ENCODE measurements around the gene COL4A5.

The COL4A5 gene

DNA sequence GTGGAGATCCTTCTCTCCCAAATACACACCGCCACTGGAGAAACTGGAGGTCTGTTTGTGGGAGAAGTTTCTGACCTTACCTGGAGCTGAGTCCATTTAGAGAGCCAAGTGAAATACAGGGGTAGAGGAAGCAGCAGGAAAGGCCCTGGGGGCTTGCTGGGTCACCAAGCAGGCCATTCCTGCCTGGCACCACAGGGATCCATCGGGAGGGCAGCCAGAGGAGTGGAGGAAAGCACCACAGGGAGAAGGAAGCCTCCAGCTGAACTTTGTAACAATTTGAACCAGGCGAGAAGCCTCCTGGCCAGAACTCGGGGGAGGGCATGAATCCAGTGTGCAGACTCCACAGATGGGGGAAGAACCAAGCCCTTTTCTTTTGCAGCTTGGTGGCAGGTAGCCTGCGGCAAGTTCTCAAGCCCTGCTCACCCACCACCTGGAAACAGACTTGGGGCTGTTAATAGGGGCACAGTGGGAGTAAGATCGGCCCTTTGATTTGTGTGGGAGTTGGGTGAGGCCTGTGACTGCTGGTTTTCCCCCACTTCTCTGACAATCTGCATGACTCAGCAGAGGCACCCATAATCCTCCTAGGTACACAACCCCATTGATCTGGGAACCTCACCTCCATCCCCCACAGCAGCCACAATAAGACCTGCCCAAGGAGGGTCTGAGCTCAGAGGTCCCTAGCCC, 202.1 kb downstream of the COL4A5 start:
- no peak overlapping the region for H3K4me3 ChIP-seq (ENCODE audit: low read length)
- no peak for TF ChIP-seq ZNF274 (IDR thresholded peaks at IDR 0.05; ENCODE audit: low read depth, low read length)

GRCh38 chrX:108642273-108642628, 202.6 kb downstream of the COL4A5 start:
- TF ChIP-seq ZNF274 (IDR thresholded peaks at IDR 0.05; ENCODE audit: low read depth, low read length): no peak
- H3K4me3 ChIP-seq (ENCODE audit: low read length): no peak overlapping the region

GRCh38 chrX:108664701-108665100, 225.1 kb downstream of the COL4A5 start:
- no peak for TF ChIP-seq ZNF274 (IDR thresholded peaks at IDR 0.05; ENCODE audit: low read depth, low read length)

DNA sequence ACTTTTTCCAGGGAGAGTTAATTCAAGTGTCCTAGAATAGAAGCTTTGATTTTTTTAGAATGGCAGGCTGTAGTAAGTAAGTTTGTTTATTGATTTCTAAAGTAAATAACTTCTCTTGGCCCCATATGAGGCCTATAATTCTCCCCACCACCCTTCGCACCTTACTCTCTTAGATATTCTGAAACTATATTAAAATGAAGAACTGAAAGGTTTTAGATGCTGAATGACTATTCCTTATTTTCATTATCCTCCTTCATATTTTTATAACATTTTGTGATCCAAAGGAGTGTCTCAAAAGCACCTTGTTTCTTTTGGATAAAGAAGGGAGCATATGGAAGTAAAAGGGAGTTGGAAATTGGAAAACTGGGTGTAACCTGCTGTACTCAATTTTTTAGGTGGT, 226.5 kb downstream of the COL4A5 start:
- TF ChIP-seq ZNF274 (IDR thresholded peaks at IDR 0.05; ENCODE audit: low read depth, low read length): no peak

More at GRCh38 chrX:108664701-108665100, 225.1 kb downstream of the COL4A5 start:
- H3K4me3 ChIP-seq (ENCODE audit: low read length): no peak overlapping the region

GRCh38 chrX:108671526-108671925, 231.9 kb downstream of the COL4A5 start:
- H3K4me3 ChIP-seq (ENCODE audit: low read length): no peak overlapping the region
- TF ChIP-seq ZNF274 (IDR thresholded peaks at IDR 0.05; ENCODE audit: low read depth, low read length): no peak

More for the DNA sequence above, 226.5 kb downstream of the COL4A5 start:
- H3K4me3 ChIP-seq (ENCODE audit: low read length): no peak overlapping the region

GRCh38 chrX:108696690-108697089, 257.1 kb downstream of the COL4A5 start:
- TF ChIP-seq ZNF274 (IDR thresholded peaks at IDR 0.05; ENCODE audit: low read depth, low read length): no peak
- H3K4me3 ChIP-seq (ENCODE audit: low read length): no peak overlapping the region

DNA sequence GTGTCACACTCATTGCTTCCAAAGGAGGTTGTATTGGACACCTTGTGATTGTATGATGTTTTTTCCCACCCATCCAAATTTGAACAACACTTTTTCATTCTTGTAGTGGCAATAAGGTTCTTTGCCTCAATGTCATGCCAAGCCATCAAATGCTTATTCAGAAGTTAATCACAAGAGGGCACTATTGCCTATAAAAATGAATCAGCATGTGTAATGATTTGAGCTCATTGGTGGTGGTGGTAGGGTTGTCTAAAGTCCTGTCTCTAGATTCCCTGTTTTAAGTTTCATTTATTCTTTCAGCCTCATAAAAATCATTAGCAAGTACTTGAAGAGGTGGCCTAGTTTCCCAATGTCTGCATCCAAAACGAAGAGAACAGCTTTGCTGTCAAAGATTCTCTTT, 259.7 kb downstream of the COL4A5 start:
- H3K4me3 ChIP-seq (ENCODE audit: low read length): no peak overlapping the region
- TF ChIP-seq ZNF274 (IDR thresholded peaks at IDR 0.05; ENCODE audit: low read depth, low read length): no peak

DNA sequence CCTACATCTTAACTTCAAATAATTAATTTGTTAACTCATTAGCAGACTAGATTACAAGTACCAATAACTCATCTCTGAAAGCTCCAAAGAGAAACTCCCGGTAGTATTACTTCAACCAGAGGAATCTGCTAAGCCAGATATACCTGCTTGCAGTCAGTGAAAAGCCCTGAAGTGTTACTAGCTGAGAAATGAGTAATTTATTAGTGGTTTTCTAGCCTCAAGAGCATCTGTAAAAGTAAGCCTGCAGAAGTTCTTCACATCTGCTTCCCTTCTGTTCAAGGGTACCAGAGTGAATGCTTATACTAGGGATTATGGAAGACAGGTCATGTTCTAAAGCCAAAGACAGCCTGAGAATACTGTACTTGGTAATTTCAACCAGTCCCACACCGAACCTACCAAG, 262.0 kb downstream of the COL4A5 start:
- no peak overlapping the region for H3K4me3 ChIP-seq (ENCODE audit: low read length)
- no peak for TF ChIP-seq ZNF274 (IDR thresholded peaks at IDR 0.05; ENCODE audit: low read depth, low read length)

DNA sequence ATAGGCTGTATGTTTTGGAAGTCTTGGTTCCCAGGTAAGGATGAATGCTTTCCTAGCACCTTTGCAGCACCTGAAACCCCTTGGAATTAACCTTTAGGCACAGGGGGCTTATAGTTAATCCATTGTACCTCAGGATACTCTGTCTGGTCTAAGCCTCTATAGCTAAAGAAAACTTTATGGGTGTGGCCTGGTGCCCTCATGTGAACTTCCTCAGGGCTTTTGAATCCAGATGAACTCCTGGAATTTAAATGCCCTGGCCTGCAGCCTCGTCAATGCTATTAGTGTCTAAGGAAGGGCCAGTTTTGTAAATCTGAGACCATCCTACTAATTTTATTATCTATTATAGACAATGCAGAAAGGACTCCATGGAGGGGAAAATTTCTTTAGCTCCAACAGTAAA, 262.9 kb downstream of the COL4A5 start:
- TF ChIP-seq ZNF274 (IDR thresholded peaks at IDR 0.05; ENCODE audit: low read depth, low read length): no peak
- no peak overlapping the region for H3K4me3 ChIP-seq (ENCODE audit: low read length)

- TF ChIP-seq ZNF274 (IDR thresholded peaks at IDR 0.05; ENCODE audit: low read depth, low read length): no peak
- H3K4me3 ChIP-seq (ENCODE audit: low read length): no peak overlapping the region
Observed at GRCh38 chrX:108704839-108705238, 265.2 kb downstream of the COL4A5 start.

- TF ChIP-seq ZNF274 (IDR thresholded peaks at IDR 0.05; ENCODE audit: low read depth, low read length): no peak
- no peak overlapping the region for H3K4me3 ChIP-seq (ENCODE audit: low read length)
Observed at GRCh38 chrX:108712886-108713285, 273.2 kb downstream of the COL4A5 start.

GRCh38 chrX:108722561-108722960, 282.9 kb downstream of the COL4A5 start:
- H3K4me3 ChIP-seq (ENCODE audit: low read length): no peak overlapping the region
- TF ChIP-seq ZNF274 (IDR thresholded peaks at IDR 0.05; ENCODE audit: low read depth, low read length): no peak

DNA sequence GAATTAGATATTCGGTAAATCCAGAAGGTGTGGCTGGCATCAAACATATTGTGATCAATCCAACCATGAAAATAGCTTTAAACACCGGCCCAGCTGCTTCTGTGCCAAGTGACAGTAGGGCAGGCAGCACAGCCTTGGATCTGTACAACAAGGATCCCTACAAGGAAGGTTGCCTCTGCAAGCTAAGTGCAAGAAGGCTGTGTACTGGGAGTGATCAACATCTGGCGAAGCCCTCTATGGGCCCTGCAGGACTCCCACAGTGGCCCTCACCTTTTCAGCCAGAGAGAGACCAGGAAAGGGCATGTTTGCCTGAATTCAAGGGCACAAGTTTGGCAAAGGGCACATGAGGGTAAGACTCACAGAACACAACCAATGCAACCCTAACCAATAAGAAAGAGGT, 287.1 kb downstream of the COL4A5 start:
- TF ChIP-seq ZNF274 (IDR thresholded peaks at IDR 0.05; ENCODE audit: low read depth, low read length): no peak
- H3K4me3 ChIP-seq (ENCODE audit: low read length): no peak overlapping the region; the same call in 1 of the 2 replicates

DNA sequence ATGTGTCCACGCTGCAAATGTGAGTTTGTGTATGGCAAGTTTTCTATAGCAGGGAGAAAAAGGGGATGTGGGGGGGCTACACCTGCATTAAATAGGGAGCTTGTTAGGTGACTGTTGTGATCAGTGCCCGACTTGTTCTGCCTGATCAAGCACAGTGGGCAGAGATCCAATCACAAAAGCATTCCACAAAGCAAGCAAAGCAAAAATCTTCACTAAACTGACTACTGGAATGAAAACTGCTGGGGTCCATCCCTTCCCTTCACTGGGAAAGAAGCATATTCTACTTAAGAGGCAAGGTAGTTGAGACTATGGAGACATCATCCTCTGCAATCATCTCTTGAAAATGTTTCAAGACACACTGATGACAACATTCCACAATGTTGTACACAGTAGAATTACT, 291.5 kb downstream of the COL4A5 start:
- H3K4me3 ChIP-seq (ENCODE audit: low read length): no peak overlapping the region; the same call in 1 of the 2 replicates
- TF ChIP-seq ZNF274 (IDR thresholded peaks at IDR 0.05; ENCODE audit: low read depth, low read length): no peak

DNA sequence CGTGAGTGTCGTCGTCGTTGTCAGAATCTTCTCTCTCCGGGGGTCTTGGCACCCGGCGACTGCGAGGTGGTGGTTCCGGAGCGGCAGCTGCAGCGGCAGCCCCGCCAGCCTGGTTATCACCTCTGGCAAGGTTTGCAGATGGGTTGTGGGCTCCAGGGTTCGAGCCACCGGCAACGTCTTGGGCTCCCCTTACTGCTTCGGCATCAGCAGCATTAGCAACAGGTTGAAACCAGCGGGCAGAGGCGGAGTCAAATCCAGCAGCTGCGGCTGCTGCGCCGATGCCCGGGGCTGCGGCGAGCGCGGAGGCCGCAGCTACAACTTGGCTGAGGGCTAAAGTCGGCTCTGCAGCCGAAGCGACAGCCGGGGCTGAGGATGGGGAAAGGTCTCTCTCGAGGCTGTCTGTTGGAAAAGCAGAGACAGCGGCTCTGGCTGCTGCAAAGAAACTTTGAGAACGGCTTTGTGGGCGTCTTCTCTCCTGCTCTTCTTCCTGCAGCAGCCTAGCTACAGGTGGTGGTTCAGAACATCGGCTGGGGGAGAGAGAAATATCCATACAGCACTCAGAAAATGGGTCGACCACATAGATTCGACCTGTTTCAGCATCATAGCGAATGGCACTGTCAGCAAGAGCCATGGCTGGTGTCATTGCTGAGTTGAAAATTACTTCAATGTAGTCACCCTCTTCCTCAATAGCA, 293.1 kb downstream of the COL4A5 start:
- no peak overlapping the region for H3K4me3 ChIP-seq (ENCODE audit: low read length)
- TF ChIP-seq ZNF274 (IDR thresholded peaks at IDR 0.05; ENCODE audit: low read depth, low read length): no peak
